H1 (cell line): ENCODE results near the gene ZBED1.
"Not testable (repeated sequence)": the region's sequence is repeated elsewhere in the genome, so short reads cannot be mapped to it uniquely, and the experiment has no call there.

Experiments used
- CBX5 ChIP-seq: fragments of 300-800, 300-1000 bp; sonication (generic); IDR thresholded peaks from 2 replicates; pipeline ENCODE4 v1.7.1; 2016; ENCODE audit warnings: antibody characterized with exemption, low read length, low read depth
- EZH2 ChIP-seq: fragments of 200-600 bp; sonication (generic); IDR thresholded peaks from 2 replicates; pipeline ENCODE4 v1.7.1; 2012; ENCODE audit warnings: low read depth, mild to moderate bottlenecking, moderate library complexity, low read length, inconsistent platforms; ENCODE audit not compliant: severe bottlenecking
- JUN ChIP-seq: IDR thresholded peaks from 2 replicates; pipeline ENCODE4 v1.6.1; 2011; ENCODE audit warnings: low read depth, mild to moderate bottlenecking, improper control_type of control experiment, low read length
- KDM5A ChIP-seq: fragments of 200-600 bp; IDR thresholded peaks from 2 replicates; pipeline ENCODE4 v1.7.1; 2012; ENCODE audit warnings: mild to moderate bottlenecking, low read length, inconsistent platforms, mixed read lengths
- POLR2A ChIP-seq, 2 experiments: IDR thresholded peaks; 1 replicate in 1 of 2; 2 replicates in 1 of 2; pipeline ENCODE4 v1.6.1; 2011; ENCODE audit warnings: low read depth in 2 of 2, low read length in 2 of 2, mild to moderate bottlenecking in 2 of 2; ENCODE audit errors: control extremely low read depth in 1 of 2
- POLR2AphosphoS5 ChIP-seq: IDR thresholded peaks from 2 replicates; pipeline ENCODE4 v1.6.1; 2011; ENCODE audit warnings: low read depth, low read length
- SIX5 ChIP-seq: IDR thresholded peaks from 2 replicates; pipeline ENCODE4 v1.6.1; 2011; ENCODE audit warnings: mild to moderate bottlenecking, low read depth, low read length
- SP1 ChIP-seq: IDR thresholded peaks from 2 replicates; pipeline ENCODE4 v1.6.1; 2011; ENCODE audit warnings: low read depth, low read length
- TAF7 ChIP-seq: optimal IDR thresholded peaks from 2 replicates; pipeline ENCODE3; 2011; ENCODE audit warnings: low read depth, mild to moderate bottlenecking, inconsistent platforms, low read length, moderate library complexity, borderline replicate concordance
- TCF12 ChIP-seq: IDR thresholded peaks from 2 replicates; pipeline ENCODE4 v1.6.1; 2011; ENCODE audit warnings: low read depth, mild to moderate bottlenecking, low read length
- YY1 ChIP-seq: IDR thresholded peaks from 2 replicates; pipeline ENCODE4 v1.6.1; 2011; ENCODE audit warnings: low read depth, mild to moderate bottlenecking, low read length
- TF ChIP-seq, protein P1 (sequence below), 3 experiments: IDR thresholded peaks; 1 replicate in 2 of 3; 2 replicates in 1 of 3; pipeline versions ENCODE4 v1.5.1 to v1.6.1; 2011; ENCODE audit warnings: low read length in 3 of 3, mild to moderate bottlenecking in 3 of 3, inconsistent platforms in 2 of 3, low read depth in 1 of 3, moderate library complexity in 1 of 3; ENCODE audit not compliant: insufficient read depth in 1 of 3; ENCODE audit errors: control extremely low read depth in 1 of 3

DNA sequence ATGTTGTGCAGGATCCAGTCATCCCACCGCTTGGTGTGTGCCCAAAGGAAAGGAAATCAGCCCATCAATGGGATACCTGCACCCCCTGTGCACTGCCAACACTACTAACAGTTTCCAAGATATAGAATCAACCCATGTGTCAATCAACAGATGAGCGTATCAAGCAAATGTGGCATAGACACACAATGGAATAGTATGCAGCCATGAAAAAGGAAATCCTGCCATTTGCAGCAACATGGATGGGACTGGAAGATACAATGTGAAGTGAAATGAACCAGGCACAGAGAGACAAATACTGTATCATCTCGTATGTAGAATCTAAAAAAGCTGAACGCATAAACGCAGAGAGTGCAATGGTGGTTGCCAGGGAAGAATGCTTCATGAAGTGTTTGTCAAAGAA, 20.8 kb downstream of the ZBED1 start:
- not testable (repeated sequence) for TF ChIP-seq SP1; POLR2A (IDR thresholded peaks at IDR 0.05; ENCODE audit: control extremely low read depth in 1 of 2, low read depth in 2 of 2, low read length in 2 of 2); JUN; POLR2AphosphoS5; SIX5; TCF12; YY1; KDM5A; CBX5; EZH2; TAF7
- TF ChIP-seq, protein P1, sequence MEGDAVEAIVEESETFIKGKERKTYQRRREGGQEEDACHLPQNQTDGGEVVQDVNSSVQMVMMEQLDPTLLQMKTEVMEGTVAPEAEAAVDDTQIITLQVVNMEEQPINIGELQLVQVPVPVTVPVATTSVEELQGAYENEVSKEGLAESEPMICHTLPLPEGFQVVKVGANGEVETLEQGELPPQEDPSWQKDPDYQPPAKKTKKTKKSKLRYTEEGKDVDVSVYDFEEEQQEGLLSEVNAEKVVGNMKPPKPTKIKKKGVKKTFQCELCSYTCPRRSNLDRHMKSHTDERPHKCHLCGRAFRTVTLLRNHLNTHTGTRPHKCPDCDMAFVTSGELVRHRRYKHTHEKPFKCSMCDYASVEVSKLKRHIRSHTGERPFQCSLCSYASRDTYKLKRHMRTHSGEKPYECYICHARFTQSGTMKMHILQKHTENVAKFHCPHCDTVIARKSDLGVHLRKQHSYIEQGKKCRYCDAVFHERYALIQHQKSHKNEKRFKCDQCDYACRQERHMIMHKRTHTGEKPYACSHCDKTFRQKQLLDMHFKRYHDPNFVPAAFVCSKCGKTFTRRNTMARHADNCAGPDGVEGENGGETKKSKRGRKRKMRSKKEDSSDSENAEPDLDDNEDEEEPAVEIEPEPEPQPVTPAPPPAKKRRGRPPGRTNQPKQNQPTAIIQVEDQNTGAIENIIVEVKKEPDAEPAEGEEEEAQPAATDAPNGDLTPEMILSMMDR (IDR thresholded peaks at IDR 0.05; ENCODE audit: control extremely low read depth in 1 of 3, insufficient read depth in 1 of 3, low read depth in 1 of 3, low read length in 3 of 3): not testable (repeated sequence)
